ENCODE data around the gene CASS4. TPM values are rescaled to one million over a fixed set of nuclear protein-coding genes. Genes with fewer than 3 reads are reported as not detected.

CASS4 gene
- total and polyA plus RNA-seq, 2 donors (not counting 1 experiment from before 2014, with no cell fraction given): 17.7 to 65.8 TPM

- TF ChIP-seq CTCF (conservative IDR thresholded peaks at IDR 0.05 in 1 of 2, IDR thresholded peaks at IDR 0.05 in 1 of 2; ENCODE audit: low read depth in 1 of 2, low read length in 2 of 2): no peak
- TF ChIP-seq EZH2 (IDR thresholded peaks at IDR 0.05; ENCODE audit: low read length, missing control alignments): no peak
- Histone ChIP-seq H3K9ac (ENCODE audit: insufficient read depth, low read length) (no peak overlapping the region), H2AFZ (ENCODE audit: low read length) (no peak overlapping the region), H3K27ac (ENCODE audit: insufficient read depth, low read length) (no peak overlapping the region), H3K9me3 (ENCODE audit: control insufficient read depth, insufficient read depth, low read depth, low read length) (no peaks in the 10 kb centered on the region), H3K27me3 (ENCODE audit: control insufficient read depth, insufficient read depth, low read length) (no peaks in the 10 kb centered on the region), H3K36me3 (ENCODE audit: control insufficient read depth, insufficient read depth, low read length) (peaks cover 19% of the 10 kb centered on the region), H3K79me2 (ENCODE audit: control insufficient read depth, insufficient read depth, low read length) (peaks cover 2% of the 10 kb centered on the region), H3K4me1 (ENCODE audit: control insufficient read depth, extremely low read depth, insufficient read depth, low read length) (peaks cover 14% of the 10 kb centered on the region), H3K4me3 (replicated peaks in 1 of 4; ENCODE audit: control extremely low read depth in 1 of 4, insufficient read depth in 1 of 4, low read depth in 3 of 4, low read length in 4 of 4) (no peak overlapping the region), H4K20me1 (ENCODE audit: control insufficient read depth, extremely low read depth, insufficient read depth, low read length) (no peaks in the 10 kb centered on the region), H3K4me2 (ENCODE audit: extremely low read depth, insufficient read depth, low read length) (no peak overlapping the region)
- no peak for DNase-seq (ENCODE audit: low read depth in 2 of 2)
Observed at GRCh38 chr20:56447227-56447626, 35.2 kb downstream of the CASS4 start.

DNA sequence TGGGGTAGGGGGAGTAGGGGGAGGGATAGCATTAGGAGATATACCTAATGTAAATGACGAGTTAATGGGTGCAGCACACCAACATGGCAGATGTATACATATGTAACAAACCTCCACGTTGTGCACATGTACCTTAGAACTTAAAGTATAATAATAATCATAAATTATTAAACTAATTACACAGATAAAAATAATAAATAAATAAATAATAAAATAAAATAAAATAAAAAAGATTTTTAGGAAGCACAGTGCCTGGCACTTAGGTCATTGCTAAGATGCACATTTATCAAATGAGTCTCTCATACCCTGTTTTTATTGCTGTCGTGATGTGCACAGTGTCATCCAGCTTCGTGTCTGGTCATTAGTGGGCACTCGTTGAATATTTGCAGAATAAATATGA lies 37.4 kb downstream of the CASS4 start:
- no peak overlapping the region for H3K4me3 ChIP-seq (replicated peaks in 1 of 4; ENCODE audit: control extremely low read depth in 1 of 4, insufficient read depth in 1 of 4, low read depth in 3 of 4, low read length in 4 of 4)
- H3K27me3 ChIP-seq (ENCODE audit: control insufficient read depth, insufficient read depth, low read length): no peaks in the 10 kb centered on the region
- no peaks in the 10 kb centered on the region for H3K9me3 ChIP-seq (ENCODE audit: control insufficient read depth, insufficient read depth, low read depth, low read length)
- H2AFZ ChIP-seq (ENCODE audit: low read length): no peak overlapping the region
- H3K9ac ChIP-seq (ENCODE audit: insufficient read depth, low read length): no peak overlapping the region
- TF ChIP-seq EZH2 (IDR thresholded peaks at IDR 0.05; ENCODE audit: low read length, missing control alignments): no peak
- no peak for TF ChIP-seq CTCF (conservative IDR thresholded peaks at IDR 0.05 in 1 of 2, IDR thresholded peaks at IDR 0.05 in 1 of 2; ENCODE audit: low read depth in 1 of 2, low read length in 2 of 2)
- H3K36me3 ChIP-seq (ENCODE audit: control insufficient read depth, insufficient read depth, low read length): peaks cover 26% of the 10 kb centered on the region
- H3K4me2 ChIP-seq (ENCODE audit: extremely low read depth, insufficient read depth, low read length): no peak overlapping the region
- no peaks in the 10 kb centered on the region for H4K20me1 ChIP-seq (ENCODE audit: control insufficient read depth, extremely low read depth, insufficient read depth, low read length)
- no peak overlapping the region for H3K27ac ChIP-seq (ENCODE audit: insufficient read depth, low read length)
- no peaks in the 10 kb centered on the region for H3K79me2 ChIP-seq (ENCODE audit: control insufficient read depth, insufficient read depth, low read length)
- peaks cover under 1% of the 10 kb centered on the region for H3K4me1 ChIP-seq (ENCODE audit: control insufficient read depth, extremely low read depth, insufficient read depth, low read length)
- no peak for DNase-seq (ENCODE audit: low read depth in 2 of 2)

- TF ChIP-seq EZH2 (IDR thresholded peaks at IDR 0.05; ENCODE audit: low read length, missing control alignments) (no peak), CTCF (conservative IDR thresholded peaks at IDR 0.05 in 1 of 2, IDR thresholded peaks at IDR 0.05 in 1 of 2; ENCODE audit: low read depth in 1 of 2, low read length in 2 of 2) (no peak)
- DNase-seq (ENCODE audit: low read depth in 2 of 2): no peak
- H3K36me3 ChIP-seq (ENCODE audit: control insufficient read depth, insufficient read depth, low read length): peaks cover 20% of the 10 kb centered on the region
Observed at GRCh38 chr20:56451056-56451765, 39.2 kb downstream of the CASS4 start.

More at GRCh38 chr20:56451056-56451765, 39.2 kb downstream of the CASS4 start:
- Histone ChIP-seq H3K27ac (ENCODE audit: insufficient read depth, low read length) (no peak overlapping the region), H4K20me1 (ENCODE audit: control insufficient read depth, extremely low read depth, insufficient read depth, low read length) (no peaks in the 10 kb centered on the region), H3K4me2 (ENCODE audit: extremely low read depth, insufficient read depth, low read length) (no peak overlapping the region), H3K79me2 (ENCODE audit: control insufficient read depth, insufficient read depth, low read length) (no peaks in the 10 kb centered on the region), H3K9ac (ENCODE audit: insufficient read depth, low read length) (no peak overlapping the region), H2AFZ (ENCODE audit: low read length) (no peak overlapping the region), H3K4me1 (ENCODE audit: control insufficient read depth, extremely low read depth, insufficient read depth, low read length) (no peaks in the 10 kb centered on the region), H3K4me3 (replicated peaks in 1 of 4; ENCODE audit: control extremely low read depth in 1 of 4, insufficient read depth in 1 of 4, low read depth in 3 of 4, low read length in 4 of 4) (no peak overlapping the region), H3K9me3 (ENCODE audit: control insufficient read depth, insufficient read depth, low read depth, low read length) (no peaks in the 10 kb centered on the region), H3K27me3 (ENCODE audit: control insufficient read depth, insufficient read depth, low read length) (no peaks in the 10 kb centered on the region)

Data from fibroblast of lung (primary cell).